HG03064 (cell line): ENCODE measurements around the gene SSNA1.

Experiments
- ATAC-seq: cut with Tn5 transposase; IDR thresholded peaks from one replicate; pipeline ENCODE4 v1.9.1; 2021; ENCODE audit warnings: low read depth; ENCODE audit not compliant: unreplicated experiment

SSNA1 gene

GRCh38 chr9:137217276-137218211 lies 29.1 kb downstream of the SSNA1 start:
- ATAC-seq: no peak

DNA sequence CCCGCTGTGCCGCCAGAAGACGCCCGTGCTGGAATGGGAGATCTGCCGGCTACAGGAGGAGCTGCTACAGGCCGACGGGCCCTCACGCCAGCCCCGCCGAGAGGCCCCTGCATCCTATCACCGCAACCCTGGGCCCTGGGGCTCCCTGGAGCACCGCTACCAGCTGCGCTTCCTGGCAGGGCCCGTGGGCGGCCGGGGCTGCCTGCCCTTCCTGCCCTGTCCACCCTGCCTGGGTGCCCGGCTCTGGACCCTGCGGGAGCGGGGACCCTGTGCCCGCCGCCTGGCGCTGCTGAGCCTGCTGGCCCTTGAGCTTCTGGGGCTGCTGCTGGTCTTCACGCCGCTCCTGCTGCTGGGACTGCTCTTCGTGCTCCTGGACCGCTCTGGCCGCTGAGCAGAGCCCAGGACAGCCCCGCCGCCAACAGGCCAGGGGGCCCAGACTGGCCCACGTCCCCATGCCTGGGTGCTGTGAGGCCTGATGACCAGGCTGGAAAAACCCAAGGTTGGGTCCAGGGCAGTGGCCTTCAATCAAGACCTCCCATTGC lies 29.8 kb downstream of the SSNA1 start:
- no peak for ATAC-seq

DNA sequence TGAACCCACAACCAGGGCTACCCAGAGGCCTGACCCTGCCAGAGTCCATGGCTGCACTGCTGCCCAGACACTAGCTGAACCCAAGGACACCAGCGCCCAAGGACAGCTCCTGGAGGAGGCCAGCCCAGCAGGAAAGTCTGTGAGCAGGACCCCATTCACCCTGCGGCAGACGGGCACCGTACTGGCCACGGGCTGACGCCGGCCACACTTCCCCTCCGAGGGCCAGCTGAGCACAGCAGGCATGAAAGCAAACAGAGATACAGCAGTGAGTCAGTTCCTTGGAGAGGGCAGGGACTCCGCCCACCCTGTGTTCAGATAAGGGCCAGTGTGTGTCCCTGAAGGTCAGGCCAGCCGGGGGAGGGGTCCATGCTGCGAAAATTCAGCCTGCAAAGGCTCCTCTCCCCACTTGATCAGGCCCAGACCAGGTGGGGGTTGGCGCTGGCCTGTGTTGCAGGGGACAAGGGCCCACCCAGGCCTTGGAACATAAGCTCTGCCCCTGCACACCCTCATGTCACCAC lies 30.3 kb downstream of the SSNA1 start:
- ATAC-seq: no peak

DNA sequence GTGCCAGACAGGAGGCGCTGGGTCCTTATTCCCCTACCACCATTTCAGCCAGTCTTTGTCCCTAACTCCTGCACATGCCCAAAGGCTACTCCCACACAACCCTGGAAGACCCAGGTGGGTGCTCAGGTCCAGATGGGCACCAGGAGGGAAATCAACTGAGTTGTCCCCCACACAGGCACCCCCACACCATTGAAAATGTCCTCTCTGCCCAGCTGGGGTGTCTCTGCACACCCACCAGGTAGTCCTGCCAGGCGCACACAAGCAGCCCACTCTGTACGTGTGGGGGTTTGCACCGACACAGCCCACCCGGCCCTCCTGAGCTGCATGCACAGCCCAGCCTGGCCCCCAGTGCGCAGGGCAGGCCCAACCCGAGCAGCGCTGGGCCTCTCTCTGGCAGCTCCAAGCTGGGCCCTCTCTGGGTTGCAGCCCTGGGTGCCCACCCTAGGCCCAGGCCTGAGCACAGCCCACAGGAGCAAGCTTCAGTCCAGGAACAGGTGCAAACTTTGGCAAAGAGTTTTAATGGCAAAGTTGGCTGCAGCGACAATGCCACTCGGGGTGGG lies 31.4 kb downstream of the SSNA1 start:
- no peak for ATAC-seq

- ATAC-seq: no peak
Observed at GRCh38 chr9:137220317-137221094, 32.0 kb downstream of the SSNA1 start.

DNA sequence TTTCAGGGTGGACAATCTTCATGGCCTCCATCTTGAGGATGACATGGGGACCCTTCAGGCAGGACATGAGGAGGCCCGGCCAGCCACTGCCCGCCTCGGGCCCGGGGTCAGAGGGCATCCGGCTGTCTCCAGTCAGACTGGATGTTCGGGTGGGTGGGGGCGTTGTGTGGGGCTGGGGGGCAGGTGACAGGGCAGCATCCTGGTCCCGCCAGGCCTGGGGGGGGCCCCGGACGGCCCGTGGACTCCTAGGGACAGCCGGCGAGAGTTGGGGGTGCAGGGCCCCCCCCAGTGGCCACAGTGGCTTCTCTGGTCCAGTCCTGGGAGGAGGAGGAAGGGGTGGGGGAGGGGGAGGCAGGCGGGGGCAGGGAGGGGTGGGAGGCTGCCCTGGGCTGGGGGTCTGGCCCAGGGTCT lies 32.6 kb downstream of the SSNA1 start:
- no peak for ATAC-seq

DNA sequence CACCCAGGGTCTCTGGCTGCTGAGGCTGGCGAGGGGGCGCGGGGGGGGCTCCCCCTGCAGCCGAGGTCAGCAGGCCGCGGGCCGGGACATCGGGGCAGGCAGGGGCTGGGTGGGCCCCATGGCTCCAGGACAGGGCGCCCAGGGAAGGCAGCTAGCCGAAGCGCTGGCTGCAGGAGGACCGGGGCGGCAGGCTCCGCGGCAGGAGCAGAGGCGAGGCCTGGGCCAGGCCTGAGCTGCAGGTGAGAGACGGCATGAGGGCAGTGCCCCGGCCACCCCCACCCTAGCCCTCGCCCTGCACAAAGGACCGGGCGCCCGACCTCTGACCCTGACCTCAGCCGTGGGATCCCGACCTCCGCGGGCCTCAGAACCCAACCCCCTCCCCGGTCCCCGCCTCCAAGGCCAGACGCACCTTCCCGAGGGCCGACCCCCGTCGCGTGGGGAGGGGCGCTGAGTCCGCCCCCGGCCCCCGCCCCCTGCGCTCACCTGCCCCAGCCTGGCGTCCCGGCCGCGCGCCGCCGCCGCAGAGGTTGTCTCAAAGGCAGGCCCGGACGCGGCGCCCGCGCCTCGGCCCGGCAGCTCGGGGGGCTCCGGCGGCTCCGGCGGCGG lies 33.1 kb downstream of the SSNA1 start:
- no peak for ATAC-seq

DNA sequence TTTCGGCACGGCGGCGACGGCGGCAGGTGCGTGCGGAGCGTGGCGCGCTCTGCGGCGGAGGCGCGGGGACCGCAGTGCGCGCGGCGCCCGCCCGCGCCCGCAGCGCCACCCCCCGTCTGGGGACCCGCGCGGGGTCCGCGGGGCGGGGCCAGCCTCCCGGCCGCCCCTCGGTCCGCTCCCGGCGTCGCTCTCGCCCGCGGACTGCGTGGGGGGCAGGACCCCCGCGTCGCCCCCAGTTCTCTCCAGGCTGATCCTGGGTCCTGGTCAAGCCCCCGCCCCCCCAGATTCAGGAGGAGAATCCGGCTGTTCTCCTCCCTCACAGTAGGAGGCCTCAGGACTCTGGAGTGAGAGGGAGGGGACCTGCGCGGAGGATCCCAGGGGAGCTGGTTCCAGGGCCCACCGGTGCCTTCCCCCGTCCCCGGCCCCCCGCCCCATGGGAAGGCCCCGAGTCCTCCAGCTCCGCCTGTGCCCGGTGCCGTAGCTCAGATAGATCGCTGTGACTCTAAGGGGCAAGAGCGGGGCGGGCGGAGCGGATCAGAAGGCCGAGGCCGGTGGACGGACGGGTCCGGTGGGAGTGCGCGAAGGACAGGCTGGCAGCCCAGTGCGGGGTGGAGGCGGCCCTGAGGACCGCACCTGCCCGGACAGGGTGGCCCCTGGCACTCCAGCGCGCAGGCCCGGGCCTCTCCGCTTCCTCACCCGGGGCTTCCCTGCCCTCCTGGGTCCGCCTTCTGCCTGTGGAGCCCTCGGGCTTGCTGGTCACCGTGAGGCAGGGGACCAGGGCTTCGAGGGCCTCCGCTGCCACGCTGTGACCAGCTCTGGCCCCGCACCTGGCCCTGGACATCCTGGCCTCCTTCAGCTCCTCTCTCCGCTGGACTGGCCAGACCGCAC lies 34.0 kb downstream of the SSNA1 start, which contains the start of gene RNF208:
Gene RNF208, minus strand, starts transcription at position 51 of the 888 bp plus-strand sequence. CDS start 1,028 bp downstream, outside the sequence.
- ATAC-seq: peak; percentile 4

GRCh38 chr9:137223078-137223970 lies 34.8 kb downstream of the SSNA1 start:
- ATAC-seq: peak; percentile 60

- ATAC-seq: no peak
Observed at GRCh38 chr9:137224830-137225694, 36.6 kb downstream of the SSNA1 start, which contains the start of gene CYSRT1. CYSRT1 (plus strand) TSS chr9:137225174; CDS start chr9:137225622, 448 bp downstream.

DNA sequence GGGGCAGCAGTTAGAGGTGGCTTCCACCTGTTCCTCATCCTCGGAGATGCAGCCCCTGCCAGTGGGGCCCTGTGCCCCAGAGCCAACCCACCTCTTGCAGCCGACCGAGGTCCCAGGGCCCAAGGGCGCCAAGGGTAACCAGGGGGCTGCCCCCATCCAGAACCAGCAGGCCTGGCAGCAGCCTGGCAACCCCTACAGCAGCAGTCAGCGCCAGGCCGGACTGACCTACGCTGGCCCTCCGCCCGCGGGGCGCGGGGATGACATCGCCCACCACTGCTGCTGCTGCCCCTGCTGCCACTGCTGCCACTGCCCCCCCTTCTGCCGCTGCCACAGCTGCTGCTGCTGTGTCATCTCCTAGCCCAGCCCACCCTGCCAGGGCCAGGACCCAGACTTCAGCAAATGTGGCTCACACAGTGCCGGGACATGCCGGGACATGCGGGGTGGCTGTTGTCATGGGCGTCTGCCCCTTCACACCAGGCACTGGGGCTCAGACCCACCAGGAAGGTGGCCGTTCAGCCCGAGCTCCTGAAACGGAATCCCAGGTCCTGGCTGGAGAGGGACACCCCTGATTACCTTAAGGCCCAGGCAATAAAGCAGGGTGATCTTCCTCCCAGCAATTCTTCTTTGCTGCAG lies 37.3 kb downstream of the SSNA1 start:
- no peak for ATAC-seq

- no peak for ATAC-seq
Observed at GRCh38 chr9:137226338-137227053, 38.0 kb downstream of the SSNA1 start.

- no peak for ATAC-seq
Observed at GRCh38 chr9:137227054-137227852, 38.8 kb downstream of the SSNA1 start, which contains the start of gene RNF224. RNF224 (plus strand) TSS chr9:137227502; CDS start chr9:137228336, 834 bp downstream.

DNA sequence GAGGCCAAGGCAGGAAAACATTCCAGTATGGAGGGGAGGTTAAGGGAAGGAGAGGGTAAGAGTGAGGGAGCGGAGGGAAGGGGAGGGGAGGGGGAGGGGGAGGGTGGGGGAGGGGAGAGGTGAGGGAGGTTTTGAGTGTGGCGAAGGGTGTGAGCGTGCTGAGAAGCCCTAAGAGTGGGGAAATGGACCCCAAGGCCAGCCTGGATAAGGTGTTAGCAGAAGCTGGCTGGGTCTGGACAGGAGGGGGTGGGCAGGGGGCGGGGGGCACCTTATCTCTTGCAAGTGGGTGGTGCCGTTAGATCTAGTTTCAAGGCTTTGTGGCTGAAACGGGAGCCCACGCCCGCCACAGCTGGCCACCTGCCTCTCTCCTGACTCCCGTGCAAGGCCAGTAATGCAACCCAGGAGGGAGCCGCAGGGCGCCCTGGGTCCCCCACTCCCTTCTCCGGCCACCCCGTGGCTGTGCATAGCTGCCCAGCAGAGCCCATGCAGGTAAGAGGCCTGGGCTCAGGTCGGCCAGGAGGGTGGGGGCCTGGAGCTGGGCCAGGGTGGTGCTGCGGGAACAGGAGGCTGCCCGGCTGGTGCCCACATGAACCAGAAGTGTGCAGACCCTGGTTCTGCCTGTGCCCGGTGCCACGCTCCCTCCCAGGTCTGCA lies 39.5 kb downstream of the SSNA1 start:
- ATAC-seq: no peak

DNA sequence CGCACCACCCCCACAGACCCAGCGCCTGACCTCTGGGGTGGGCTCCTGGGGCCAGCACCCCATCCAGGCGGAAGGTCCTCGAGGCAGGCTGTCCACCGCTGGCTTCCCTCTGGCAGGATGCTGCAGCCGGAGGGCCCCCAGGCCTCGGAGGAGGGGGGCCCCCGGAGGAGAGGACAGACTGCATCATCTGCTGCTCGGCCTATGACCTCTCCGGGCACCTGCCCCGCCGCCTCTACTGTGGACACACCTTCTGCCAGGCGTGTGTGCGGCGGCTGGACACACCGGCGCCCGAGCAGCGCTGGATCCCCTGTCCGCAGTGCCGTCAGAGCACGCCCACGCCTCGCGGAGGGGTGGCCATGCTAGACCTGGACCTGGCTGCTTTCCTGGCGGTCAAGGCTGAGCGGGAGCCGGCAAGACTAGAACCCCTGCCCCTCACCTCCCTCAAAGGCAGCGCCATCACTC lies 40.1 kb downstream of the SSNA1 start:
- no peak for ATAC-seq
